Loucy (cell line): ENCODE measurements around the gene MYO1E.

Experiments
- H2AFZ ChIP-seq: fragments of 200-600 bp; sonication (generic); 2 replicates; pipeline ENCODE4 v1.6.0; 2016; ENCODE audit warnings: antibody characterized with exemption, mild to moderate bottlenecking, low read length, moderate library complexity
- H3F3A ChIP-seq: fragments of 200-600 bp; 2 replicates; pipeline ENCODE4 v1.6.0; 2016; ENCODE audit warnings: antibody characterized with exemption, low read depth, mild to moderate bottlenecking
- H3K27me3 ChIP-seq: fragments of 200-600 bp; sonication (generic); 2 replicates; pipeline ENCODE4 v1.6.1; 2014; ENCODE audit warnings: low read length, mild to moderate bottlenecking; ENCODE audit not compliant: insufficient read depth, poor library complexity, severe bottlenecking
- H3K36me3 ChIP-seq: fragments of 200-600 bp; sonication (generic); 2 replicates; pipeline ENCODE4 v1.6.1; 2016; ENCODE audit warnings: low read length; ENCODE audit not compliant: insufficient read depth
- H3K4me1 ChIP-seq: fragments of 200-600 bp; sonication (generic); 2 replicates; pipeline ENCODE4 v1.5.1; 2014; ENCODE audit warnings: low read length, mild to moderate bottlenecking; ENCODE audit not compliant: insufficient read depth, poor library complexity, severe bottlenecking
- H3K4me2 ChIP-seq: fragments of 200-600 bp; sonication (generic); 2 replicates; pipeline ENCODE4 v1.6.0; 2014; ENCODE audit warnings: antibody characterized with exemption, low read length, low read depth, mild to moderate bottlenecking; ENCODE audit not compliant: poor library complexity, severe bottlenecking
- H3K4me3 ChIP-seq: fragments of 200-600 bp; sonication (generic); 2 replicates; pipeline ENCODE4 v1.5.1; 2014; ENCODE audit warnings: low read length, mild to moderate bottlenecking, mixed read lengths; ENCODE audit not compliant: poor library complexity, severe bottlenecking
- H3K79me2 ChIP-seq: fragments of 200-600 bp; sonication (generic); 2 replicates; pipeline ENCODE4 v1.6.1; 2014; ENCODE audit warnings: low read length; ENCODE audit not compliant: insufficient read depth
- H3K9ac ChIP-seq: fragments of 200-600 bp; sonication (generic); 2 replicates; pipeline ENCODE4 v1.6.0; 2014; ENCODE audit warnings: mild to moderate bottlenecking, low read depth, low read length, moderate library complexity; ENCODE audit not compliant: poor library complexity, severe bottlenecking
- H3K9me2 ChIP-seq: fragments of 200-600 bp; sonication (generic); replicated peaks from 2 replicates; pipeline ENCODE4 v1.6.1; 2016; ENCODE audit warnings: low read depth, low read length, mixed read lengths
- H3K9me3 ChIP-seq: fragments of 200-600 bp; sonication (generic); 2 replicates; pipeline ENCODE4 v1.6.1; 2014; ENCODE audit warnings: mild to moderate bottlenecking, antibody characterized with exemption, low read length, low read depth; ENCODE audit not compliant: insufficient read depth
- H4K20me1 ChIP-seq: fragments of 200-600 bp; sonication (generic); 2 replicates; pipeline ENCODE4 v1.6.0; 2014; ENCODE audit warnings: antibody characterized with exemption, low read length, mild to moderate bottlenecking; ENCODE audit not compliant: insufficient read depth, poor library complexity, severe bottlenecking
- EZH2phosphoT487 ChIP-seq: fragments of 200-600 bp; IDR thresholded peaks from 2 replicates; pipeline ENCODE4 v1.6.1; 2018; ENCODE audit warnings: antibody characterized with exemption, mild to moderate bottlenecking, moderate library complexity, borderline replicate concordance
- TF ChIP-seq, protein P1 (sequence below): fragments of 200-600 bp; sonication (generic); conservative IDR thresholded peaks from 2 replicates; pipeline ENCODE4 v1.5.1; 2014; ENCODE audit warnings: mild to moderate bottlenecking, antibody characterized with exemption, low read length

MYO1E gene

DNA sequence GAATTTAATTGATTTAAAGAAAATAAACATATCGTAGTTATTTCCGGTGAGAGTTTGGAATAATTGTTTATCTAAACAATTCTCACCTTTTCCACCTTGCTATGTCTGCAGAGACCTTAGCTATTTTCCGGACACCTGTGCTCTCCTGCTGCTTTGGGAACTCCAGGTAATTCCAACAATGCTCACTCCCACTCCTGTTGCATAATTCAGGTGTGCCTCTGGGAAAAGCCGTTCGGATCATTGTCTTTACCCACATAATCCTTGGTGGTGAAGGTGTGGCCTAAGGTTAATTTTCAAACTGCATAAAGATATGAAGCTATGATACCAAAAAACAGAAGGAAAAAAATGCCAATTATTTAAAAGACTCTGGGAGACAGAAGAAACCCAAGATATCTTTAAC, 106.6 kb downstream of the MYO1E start:
- no peaks in the 10 kb centered on the region for H3F3A ChIP-seq
- H2AFZ ChIP-seq, result no peak overlapping the region
- H3K9ac ChIP-seq, result no peak overlapping the region
- H4K20me1 ChIP-seq, result no peaks in the 10 kb centered on the region
- H3K9me3 ChIP-seq, result no peaks in the 10 kb centered on the region
- H3K79me2 ChIP-seq, result no peaks in the 10 kb centered on the region
- no peaks in the 10 kb centered on the region for H3K9me2 ChIP-seq
- H3K4me2 ChIP-seq, result no peak overlapping the region
- H3K36me3 ChIP-seq, result no peaks in the 10 kb centered on the region
- H3K27me3 ChIP-seq, result no peaks in the 10 kb centered on the region
- TF ChIP-seq EZH2phosphoT487, result no peak
- TF ChIP-seq, protein P1, sequence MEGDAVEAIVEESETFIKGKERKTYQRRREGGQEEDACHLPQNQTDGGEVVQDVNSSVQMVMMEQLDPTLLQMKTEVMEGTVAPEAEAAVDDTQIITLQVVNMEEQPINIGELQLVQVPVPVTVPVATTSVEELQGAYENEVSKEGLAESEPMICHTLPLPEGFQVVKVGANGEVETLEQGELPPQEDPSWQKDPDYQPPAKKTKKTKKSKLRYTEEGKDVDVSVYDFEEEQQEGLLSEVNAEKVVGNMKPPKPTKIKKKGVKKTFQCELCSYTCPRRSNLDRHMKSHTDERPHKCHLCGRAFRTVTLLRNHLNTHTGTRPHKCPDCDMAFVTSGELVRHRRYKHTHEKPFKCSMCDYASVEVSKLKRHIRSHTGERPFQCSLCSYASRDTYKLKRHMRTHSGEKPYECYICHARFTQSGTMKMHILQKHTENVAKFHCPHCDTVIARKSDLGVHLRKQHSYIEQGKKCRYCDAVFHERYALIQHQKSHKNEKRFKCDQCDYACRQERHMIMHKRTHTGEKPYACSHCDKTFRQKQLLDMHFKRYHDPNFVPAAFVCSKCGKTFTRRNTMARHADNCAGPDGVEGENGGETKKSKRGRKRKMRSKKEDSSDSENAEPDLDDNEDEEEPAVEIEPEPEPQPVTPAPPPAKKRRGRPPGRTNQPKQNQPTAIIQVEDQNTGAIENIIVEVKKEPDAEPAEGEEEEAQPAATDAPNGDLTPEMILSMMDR, result no peak
- H3K4me1 ChIP-seq, result no peaks in the 10 kb centered on the region
- H3K4me3 ChIP-seq, result no peak overlapping the region

DNA sequence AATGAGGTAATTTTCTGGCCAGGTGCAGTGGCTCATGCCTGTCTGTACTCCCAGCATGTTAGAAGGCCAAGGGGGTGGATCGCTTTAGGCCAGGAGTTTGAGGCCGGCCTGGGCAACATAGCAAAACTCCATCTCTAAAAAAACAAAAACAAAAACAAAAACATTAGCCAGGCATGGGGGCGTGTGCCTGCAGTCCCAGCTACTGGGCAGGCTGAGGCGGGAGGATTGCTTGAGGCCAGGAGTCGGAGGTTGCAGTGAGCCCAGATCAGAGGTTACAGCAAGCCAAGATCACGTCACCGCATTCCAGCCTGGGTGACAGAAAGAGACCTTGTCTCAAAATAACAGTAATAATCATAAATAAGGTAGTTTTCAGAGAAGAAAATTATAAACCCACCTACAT, 110.4 kb downstream of the MYO1E start:
- H3K9ac ChIP-seq, result no peak overlapping the region
- H3K4me2 ChIP-seq, result no peak overlapping the region
- no peaks in the 10 kb centered on the region for H3K9me3 ChIP-seq
- H3F3A ChIP-seq, result no peaks in the 10 kb centered on the region
- H4K20me1 ChIP-seq, result no peaks in the 10 kb centered on the region
- H3K4me3 ChIP-seq, result no peak overlapping the region
- no peak overlapping the region for H2AFZ ChIP-seq
- no peaks in the 10 kb centered on the region for H3K79me2 ChIP-seq
- H3K9me2 ChIP-seq, result no peaks in the 10 kb centered on the region
- no peaks in the 10 kb centered on the region for H3K36me3 ChIP-seq
- H3K4me1 ChIP-seq, result no peaks in the 10 kb centered on the region
- TF ChIP-seq, protein P1, result no peak
- no peak for TF ChIP-seq EZH2phosphoT487
- H3K27me3 ChIP-seq, result no peaks in the 10 kb centered on the region

DNA sequence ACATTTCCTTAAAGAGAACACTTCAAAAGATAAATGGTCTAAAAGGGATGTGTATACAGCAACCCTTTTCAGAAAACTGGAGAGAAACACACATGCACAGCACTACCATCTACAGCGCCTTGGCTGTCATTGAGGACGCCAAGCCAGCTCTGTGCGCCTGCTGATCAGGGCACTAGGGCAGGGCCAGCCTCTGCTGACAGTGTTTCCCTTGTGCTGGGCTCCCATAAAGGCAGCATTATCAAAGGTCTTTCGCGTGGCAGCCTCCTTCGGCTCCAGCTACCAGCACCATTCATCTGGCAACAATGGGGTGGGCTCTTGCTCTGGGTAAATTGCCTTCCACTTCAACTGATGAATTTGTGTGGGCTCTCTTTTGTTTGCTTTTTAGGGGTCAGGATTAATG, 112.6 kb downstream of the MYO1E start:
- Histone ChIP-seq H4K20me1 (no peaks in the 10 kb centered on the region), H3K36me3 (no peaks in the 10 kb centered on the region), H3F3A (no peaks in the 10 kb centered on the region), H3K27me3 (no peaks in the 10 kb centered on the region), H2AFZ (no peak overlapping the region), H3K4me3 (no peak overlapping the region), H3K4me2 (no peak overlapping the region), H3K9ac (no peak overlapping the region), H3K9me2 (no peaks in the 10 kb centered on the region), H3K9me3 (no peaks in the 10 kb centered on the region), H3K4me1 (no peaks in the 10 kb centered on the region), H3K79me2 (no peaks in the 10 kb centered on the region)
- TF ChIP-seq, protein P1, result no peak
- TF ChIP-seq EZH2phosphoT487, result no peak
